Measurements from ENCODE around the gene SIMC1.

SIMC1 gene

DNA sequence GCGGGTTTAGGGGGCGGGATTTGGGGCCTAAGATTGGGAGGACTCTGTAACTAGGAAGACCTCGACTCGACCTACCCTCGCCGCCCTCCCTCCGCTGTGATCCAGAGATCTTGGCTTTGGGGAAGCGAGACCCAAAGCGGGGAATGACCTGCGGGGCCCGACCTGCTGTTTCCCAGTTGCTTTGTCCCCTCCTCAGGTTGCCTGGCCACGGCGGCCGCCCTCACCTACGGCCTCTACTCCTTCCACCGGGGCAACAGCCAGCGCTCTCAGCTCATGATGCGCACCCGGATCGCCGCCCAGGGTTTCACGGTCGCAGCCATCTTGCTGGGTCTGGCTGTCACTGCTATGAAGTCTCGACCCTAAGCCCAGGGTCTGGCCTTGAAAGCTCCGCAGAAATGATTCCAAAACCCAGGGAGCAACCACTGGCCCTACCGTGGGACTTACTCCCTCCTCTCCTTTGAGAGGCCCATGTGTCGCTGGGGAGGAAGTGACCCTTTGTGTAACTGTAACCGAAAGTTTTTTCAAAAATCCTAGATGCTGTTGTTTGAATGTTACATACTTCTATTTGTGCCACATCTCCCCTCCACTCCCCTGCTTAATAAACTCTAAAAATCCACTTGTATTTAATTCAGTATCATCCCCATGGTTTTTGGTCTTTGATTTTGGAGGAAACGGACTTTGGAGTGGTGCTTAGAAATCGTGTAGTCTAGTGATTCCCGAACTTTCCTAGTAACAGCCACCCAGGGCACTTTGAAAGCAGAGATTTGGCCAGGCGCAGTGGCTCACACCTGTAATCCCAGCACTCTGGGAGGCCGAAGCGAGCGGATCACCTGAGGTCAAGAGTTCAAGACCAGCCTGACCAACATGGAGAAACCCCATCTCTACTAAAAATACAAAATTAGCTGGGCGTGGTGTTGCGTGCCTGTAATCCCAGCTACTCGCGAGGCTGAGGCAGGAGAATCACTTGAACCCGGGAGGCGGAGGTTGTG is 151.2 kb downstream of the SIMC1 start:
- no peak for DNase-seq (ENCODE audit: low spot score)

DNA sequence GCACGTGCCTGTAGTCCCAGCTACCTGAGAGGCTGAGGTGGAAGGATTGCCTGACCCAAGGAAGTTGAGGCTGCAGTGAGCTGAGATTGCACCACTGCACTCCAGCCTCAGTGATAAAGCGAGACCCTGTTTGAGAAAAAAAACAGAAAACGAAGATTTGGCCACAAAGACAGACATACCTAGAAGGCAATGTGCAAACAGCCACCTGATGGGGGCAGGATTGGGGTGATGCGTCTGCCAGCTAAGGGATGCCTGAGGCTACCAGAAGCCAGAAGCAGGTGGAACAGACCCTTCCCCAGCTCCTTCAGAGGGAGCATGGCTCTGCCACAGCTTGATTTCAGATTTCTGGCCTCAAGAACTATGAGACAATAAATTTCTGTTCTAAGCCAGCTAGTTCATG is 153.3 kb downstream of the SIMC1 start:
- DNase-seq (ENCODE audit: low spot score) = no peak

DNA sequence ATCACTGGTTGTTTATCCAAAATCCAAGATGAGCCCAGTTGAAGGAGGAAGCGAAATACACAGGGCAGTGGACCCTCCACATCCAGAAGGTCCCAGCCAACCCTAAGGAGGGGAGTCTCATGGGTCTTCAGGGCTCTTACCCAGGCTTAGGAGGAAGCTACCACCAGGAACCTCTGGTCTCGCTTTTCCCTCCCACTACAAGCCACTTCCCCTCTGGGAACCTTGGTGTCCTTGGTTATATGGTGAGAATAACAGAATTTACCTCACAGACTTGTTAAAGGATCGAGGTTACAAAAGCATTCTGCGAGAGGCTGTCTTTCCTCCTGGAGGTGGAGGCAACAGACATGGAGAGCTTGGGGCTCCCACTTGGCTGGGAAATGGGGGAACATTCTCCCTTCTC is 153.8 kb downstream of the SIMC1 start:
- DNase-seq (ENCODE audit: low spot score) = no peak

DNA sequence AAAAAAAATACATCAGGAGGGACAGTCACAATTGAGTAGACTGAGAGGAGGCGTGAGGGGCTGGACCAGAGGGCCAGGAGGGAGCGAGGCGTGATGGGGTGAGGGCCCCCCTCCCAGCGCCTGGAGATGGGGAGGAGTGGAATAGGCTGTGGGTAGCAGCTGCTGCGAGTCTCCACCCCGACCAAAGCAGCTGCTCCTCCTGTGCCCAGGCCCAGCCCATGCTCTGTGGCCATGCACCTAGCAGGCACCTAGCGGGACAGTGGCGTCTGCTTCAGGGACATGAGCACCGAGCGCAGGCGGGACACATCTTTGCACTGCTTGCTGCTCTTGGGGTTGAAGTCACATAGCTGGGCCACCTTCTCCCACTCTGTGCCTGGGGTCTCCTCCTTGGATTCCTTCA is 154.3 kb downstream of the SIMC1 start:
- no peak for DNase-seq (ENCODE audit: low spot score)

DNA sequence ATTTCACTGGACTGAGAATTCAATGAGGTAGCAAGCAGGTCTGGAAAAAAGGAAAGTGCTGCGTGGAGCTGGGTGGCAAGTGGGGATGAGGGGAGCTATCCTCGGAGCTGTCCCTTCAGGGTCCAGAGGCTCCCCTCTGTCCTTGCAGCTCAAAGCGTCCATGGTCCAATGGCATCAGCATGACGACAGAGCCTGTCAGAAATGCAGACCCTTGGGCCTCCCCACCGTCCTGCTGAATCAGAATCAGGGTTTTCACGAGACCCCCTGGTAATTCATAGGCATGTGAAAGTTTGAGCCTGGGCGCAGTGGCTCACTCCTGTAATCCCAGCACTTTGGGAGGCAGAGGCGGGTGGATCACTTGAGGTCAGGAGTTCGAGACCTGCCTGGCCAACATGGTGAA is 155.9 kb downstream of the SIMC1 start:
- no peak for DNase-seq (ENCODE audit: low spot score)

DNA sequence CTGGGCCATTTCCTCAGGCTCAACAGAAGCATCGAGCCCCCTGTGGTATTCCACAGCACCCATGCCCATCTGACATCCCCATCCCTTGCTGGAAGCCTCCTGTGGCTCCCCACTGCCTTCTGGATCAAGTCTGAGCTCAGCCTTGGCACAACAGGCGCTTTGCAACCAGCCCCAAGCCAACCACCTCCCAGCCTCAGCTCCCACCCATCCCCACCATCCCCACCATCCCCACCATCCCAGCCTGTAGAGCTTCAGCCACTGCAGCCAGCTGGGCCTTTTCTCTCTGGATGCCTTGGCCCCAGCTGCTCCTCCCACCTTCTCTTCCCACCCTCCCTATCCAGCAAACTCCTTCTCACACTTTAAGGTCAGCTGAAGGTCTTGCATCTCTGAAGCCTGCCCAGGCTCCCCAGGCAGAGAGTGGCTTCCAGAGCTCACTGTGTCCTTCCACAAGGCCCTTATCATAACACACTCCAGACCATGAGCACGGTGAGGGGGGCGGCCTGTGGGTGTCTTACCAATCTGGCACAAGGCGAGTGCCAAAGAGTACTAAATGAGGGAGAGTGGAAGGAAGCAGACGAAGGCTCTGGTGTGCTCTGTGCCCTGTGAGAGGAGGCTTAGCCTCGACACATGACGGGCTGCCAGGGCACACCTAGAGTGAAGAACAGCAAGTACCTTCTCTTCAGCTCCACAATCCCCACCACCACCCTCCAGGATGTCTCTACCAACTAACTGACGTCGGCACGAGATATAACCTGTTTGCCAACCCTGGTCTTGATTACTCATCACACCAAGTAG is 156.9 kb downstream of the SIMC1 start:
- DNase-seq (ENCODE audit: low spot score) = no peak
